Breast epithelium (tissue), 4 donors: ENCODE data around the gene ABCF1. TPM values are rescaled to one million over a fixed set of nuclear protein-coding genes. Genes with fewer than 3 reads are reported as not detected.

Experiments used
- DNase-seq, 2 donors: peaks; one replicate each; pipeline ENCODE4 v3.0.0-alpha.2; 2019; ENCODE audit warnings: low spot score in 2 of 2
- H3K27ac ChIP-seq, 2 donors: fragments of 200-600 bp; sonication (generic) in 1 of 2; one replicate each; pipeline ENCODE4 v1.5.1; 2016 to 2019; ENCODE audit warnings: mild to moderate bottlenecking in 1 of 2
- H3K27me3 ChIP-seq, 2 donors: fragments of 200-600 bp; sonication (generic) in 1 of 2; one replicate each; pipeline versions ENCODE4 v1.5.1 to v1.6.0; 2017 to 2019; ENCODE audit warnings: control low read depth in 1 of 2, mild to moderate bottlenecking in 1 of 2
- H3K36me3 ChIP-seq: fragments of 200-600 bp; one replicate; pipeline ENCODE4 v1.5.1; 2019
- H3K4me1 ChIP-seq, 2 donors: fragments of 200-600 bp; sonication (generic); one replicate each; pipeline ENCODE4 v1.5.1; 2016 to 2019; ENCODE audit warnings: control low read depth in 1 of 2
- H3K4me3 ChIP-seq, 3 donors: fragments of 200-600 bp; sonication (generic); 1 replicate in 2 of 3; 2 replicates in 1 of 3; pipeline ENCODE4 v1.5.1; 2016 to 2019; ENCODE audit warnings: mild to moderate bottlenecking in 3 of 3, moderate library complexity in 2 of 3
- H3K9me3 ChIP-seq, 2 donors: fragments of 200-600 bp; sonication (generic) in 1 of 2; one replicate each; pipeline ENCODE4 v1.5.1; 2016 to 2019; ENCODE audit warnings: control low read depth in 1 of 2
- POLR2A ChIP-seq: fragments of 450-650 bp; IDR thresholded peaks from one replicate; pipeline ENCODE4 v1.6.1; 2016; ENCODE audit warnings: antibody characterized with exemption, mild to moderate bottlenecking, moderate library complexity
- POLR2AphosphoS5 ChIP-seq, 3 donors: sonication (generic); formaldehyde crosslinking; IDR thresholded peaks; one replicate each; pipeline ENCODE4 v1.6.1; 2017; ENCODE audit warnings: antibody characterized with exemption in 3 of 3
- intact Hi-C: fragments of 100-400 bp; cut with DNase I; formaldehyde crosslinking; loops from one replicate; pipeline ENCODE4 v1.15.1; 2023; ENCODE audit warnings: low total_unique reads
- total RNA-seq, 3 donors: library from RNA; depleted of rRNA; stranded (reverse); fragments of >200 nt; gene quantifications; one replicate each; pipeline ENCODE4 v1.1.0, GENCODE V29; 2016
- TF ChIP-seq, protein P1 (sequence below), 3 donors: fragments of 450-650 bp; IDR thresholded peaks; one replicate each; pipeline ENCODE4 v1.5.1; 2016 to 2017; ENCODE audit warnings: antibody characterized with exemption in 3 of 3, mild to moderate bottlenecking in 3 of 3, moderate library complexity in 3 of 3

The ABCF1 gene
- total RNA-seq, 3 donors from 2014 or later: 41.0 to 55.2 (median 51.5) TPM

DNA sequence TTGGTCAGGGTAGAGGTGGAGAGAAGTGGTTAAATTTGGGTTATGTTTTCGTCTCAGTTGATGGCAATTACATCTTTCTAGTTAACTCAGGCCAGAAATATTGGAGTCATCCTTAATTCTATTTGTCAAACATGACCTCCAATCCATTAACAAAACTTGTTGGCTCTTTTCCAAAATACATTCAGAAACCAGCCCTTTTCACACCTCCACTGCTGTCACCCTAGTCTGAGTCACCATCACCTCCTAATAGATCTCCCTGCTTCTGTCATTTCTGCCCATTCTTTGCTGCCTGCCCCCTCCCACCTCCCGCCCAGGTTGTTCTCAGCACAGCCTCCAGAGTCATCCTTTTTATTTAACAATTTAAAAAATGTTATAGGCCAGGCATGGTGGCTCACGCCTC is 3.0 kb upstream of the ABCF1 start:
- H3K4me1 ChIP-seq: peaks cover 3 to 6% of the 10 kb centered on the region in 2 donors
- H3K9me3 ChIP-seq: no peaks in the 10 kb centered on the region
- no peak overlapping the region for H3K4me3 ChIP-seq
- TF ChIP-seq POLR2AphosphoS5 (IDR thresholded peaks at IDR 0.05): no peak
- TF ChIP-seq, protein P1, sequence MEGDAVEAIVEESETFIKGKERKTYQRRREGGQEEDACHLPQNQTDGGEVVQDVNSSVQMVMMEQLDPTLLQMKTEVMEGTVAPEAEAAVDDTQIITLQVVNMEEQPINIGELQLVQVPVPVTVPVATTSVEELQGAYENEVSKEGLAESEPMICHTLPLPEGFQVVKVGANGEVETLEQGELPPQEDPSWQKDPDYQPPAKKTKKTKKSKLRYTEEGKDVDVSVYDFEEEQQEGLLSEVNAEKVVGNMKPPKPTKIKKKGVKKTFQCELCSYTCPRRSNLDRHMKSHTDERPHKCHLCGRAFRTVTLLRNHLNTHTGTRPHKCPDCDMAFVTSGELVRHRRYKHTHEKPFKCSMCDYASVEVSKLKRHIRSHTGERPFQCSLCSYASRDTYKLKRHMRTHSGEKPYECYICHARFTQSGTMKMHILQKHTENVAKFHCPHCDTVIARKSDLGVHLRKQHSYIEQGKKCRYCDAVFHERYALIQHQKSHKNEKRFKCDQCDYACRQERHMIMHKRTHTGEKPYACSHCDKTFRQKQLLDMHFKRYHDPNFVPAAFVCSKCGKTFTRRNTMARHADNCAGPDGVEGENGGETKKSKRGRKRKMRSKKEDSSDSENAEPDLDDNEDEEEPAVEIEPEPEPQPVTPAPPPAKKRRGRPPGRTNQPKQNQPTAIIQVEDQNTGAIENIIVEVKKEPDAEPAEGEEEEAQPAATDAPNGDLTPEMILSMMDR (IDR thresholded peaks at IDR 0.05): no peak
- TF ChIP-seq POLR2A: no peak
- no peak for DNase-seq
- intact Hi-C loops: no loop called here
- H3K27ac ChIP-seq: no peak overlapping the region
- no peaks in the 10 kb centered on the region for H3K36me3 ChIP-seq
- no peaks in the 10 kb centered on the region for H3K27me3 ChIP-seq

GRCh38 chr6:30570263-30570662 is 979 bp upstream of the ABCF1 start:
- no peaks in the 10 kb centered on the region for H3K27me3 ChIP-seq
- H3K9me3 ChIP-seq: no peaks in the 10 kb centered on the region
- H3K36me3 ChIP-seq: no peaks in the 10 kb centered on the region
- intact Hi-C loops: no loop called here
- TF ChIP-seq, protein P1 (IDR thresholded peaks at IDR 0.05): no peak
- TF ChIP-seq POLR2A (no peak), POLR2AphosphoS5 (IDR thresholded peaks at IDR 0.05) (no peak)
- H3K4me3 ChIP-seq: peak overlapping the region; percentile 61 to 84 (median 74)
- H3K27ac ChIP-seq: no peak overlapping the region
- no peak for DNase-seq
- H3K4me1 ChIP-seq: peaks cover 3 to 6% of the 10 kb centered on the region in 2 donors

GRCh38 chr6:30570740-30571074 is 535 bp upstream of the ABCF1 start:
- H3K9me3 ChIP-seq: no peaks in the 10 kb centered on the region
- peak overlapping the region; percentile 61 to 84 (median 74) for H3K4me3 ChIP-seq
- H3K36me3 ChIP-seq: no peaks in the 10 kb centered on the region
- DNase-seq: peak in 1 of 2 donors; percentile 56
- H3K27ac ChIP-seq: peak overlapping the region; percentile 91 to 94
- intact Hi-C loops: no loop called here
- no peaks in the 10 kb centered on the region for H3K27me3 ChIP-seq
- TF ChIP-seq POLR2A: no peak
- TF ChIP-seq, protein P1 (IDR thresholded peaks at IDR 0.05): no peak
- no peak for TF ChIP-seq POLR2AphosphoS5 (IDR thresholded peaks at IDR 0.05)
- H3K4me1 ChIP-seq: peaks cover 3 to 6% of the 10 kb centered on the region in 2 donors

DNA sequence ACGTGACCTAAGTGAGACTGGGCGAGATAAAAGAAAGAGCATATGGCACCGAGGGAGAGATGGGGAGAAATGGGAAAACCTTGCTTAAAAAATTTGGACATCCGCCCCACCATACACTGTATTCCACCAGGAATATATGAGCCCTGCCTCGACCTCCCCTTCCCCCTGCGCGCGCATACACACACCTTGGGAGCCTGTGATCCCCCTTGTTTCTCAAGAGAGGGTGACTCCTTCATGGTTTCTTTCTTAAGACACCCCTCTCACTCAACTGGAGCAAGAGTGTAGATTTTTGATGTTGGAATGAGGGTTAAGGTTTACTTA is 480 bp downstream of the ABCF1 start:
- Histone ChIP-seq H3K27me3 (no peaks in the 10 kb centered on the region), H3K27ac (peak overlapping the region; percentile 91 to 94)

DNA sequence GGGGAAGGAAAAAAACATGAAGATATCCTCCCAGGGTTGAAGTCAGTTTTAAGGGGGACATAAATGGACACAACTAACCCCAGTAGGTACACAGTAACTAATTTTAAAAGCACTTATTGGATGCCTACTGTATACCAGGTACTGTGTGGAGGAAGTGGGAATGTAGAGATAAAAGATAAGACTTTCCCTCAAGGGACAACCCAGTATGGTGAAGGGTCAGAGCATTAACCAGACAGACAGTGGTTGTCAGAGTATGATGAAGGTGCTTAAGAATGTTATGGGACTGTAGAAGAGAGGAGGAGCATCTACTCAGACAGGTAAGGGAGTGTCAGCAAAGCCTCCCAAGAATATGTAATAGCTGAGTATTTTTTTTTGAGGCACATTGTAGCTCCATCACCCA is 906 bp downstream of the ABCF1 start:
- H3K4me1 ChIP-seq: peaks cover 3 to 6% of the 10 kb centered on the region in 2 donors
- H3K27me3 ChIP-seq: no peaks in the 10 kb centered on the region
- no peaks in the 10 kb centered on the region for H3K36me3 ChIP-seq
- no peak for DNase-seq
- peak overlapping the region; percentile 91 to 94 for H3K27ac ChIP-seq
- H3K4me3 ChIP-seq: peak overlapping the region; percentile 61 to 84 (median 74)
- intact Hi-C loops: no loop called here
- no peaks in the 10 kb centered on the region for H3K9me3 ChIP-seq
- TF ChIP-seq, protein P1 (IDR thresholded peaks at IDR 0.05): no peak
- TF ChIP-seq POLR2AphosphoS5 (IDR thresholded peaks at IDR 0.05) (no peak), POLR2A (no peak)

More for the DNA sequence above, 480 bp downstream of the ABCF1 start:
- intact Hi-C loops: no loop called here
- Histone ChIP-seq H3K36me3 (no peaks in the 10 kb centered on the region), H3K4me1 (peaks cover 3 to 6% of the 10 kb centered on the region in 2 donors), H3K9me3 (no peaks in the 10 kb centered on the region), H3K4me3 (peak overlapping the region; percentile 61 to 84 (median 74))
- no peak for DNase-seq
- no peak for TF ChIP-seq POLR2AphosphoS5 (IDR thresholded peaks at IDR 0.05)
- no peak for TF ChIP-seq POLR2A
- TF ChIP-seq, protein P1 (IDR thresholded peaks at IDR 0.05): no peak
